Measurements from ENCODE around the gene OR8D4.

OR8D4 gene

GRCh38 chr11:123920943-123921342 lies 19.0 kb downstream of the OR8D4 start:
- no peaks in the 10 kb centered on the region for H3K79me2 ChIP-seq (ENCODE audit: control insufficient read depth, low read length)
- H3F3A ChIP-seq (ENCODE audit: control insufficient read depth, insufficient read depth) = no peaks in the 10 kb centered on the region
- H3K36me3 ChIP-seq (ENCODE audit: control insufficient read depth, low read length) = no peaks in the 10 kb centered on the region
- no peaks in the 10 kb centered on the region for H3K27me3 ChIP-seq (ENCODE audit: control insufficient read depth, low read length)
- no peaks in the 10 kb centered on the region for H3K9me3 ChIP-seq (ENCODE audit: control insufficient read depth, insufficient read depth, low read length)
- no peak overlapping the region for H3K4me3 ChIP-seq (ENCODE audit: low read length)
- H4K20me1 ChIP-seq (ENCODE audit: control insufficient read depth, insufficient read depth, low read depth, low read length) = no peaks in the 10 kb centered on the region
- H3K27ac ChIP-seq (ENCODE audit: low read depth, low read length) = no peak overlapping the region
- TF ChIP-seq EZH2phosphoT487 (IDR thresholded peaks at IDR 0.05; ENCODE audit: borderline replicate concordance, low read length) = no peak
- TF ChIP-seq, protein P1, sequence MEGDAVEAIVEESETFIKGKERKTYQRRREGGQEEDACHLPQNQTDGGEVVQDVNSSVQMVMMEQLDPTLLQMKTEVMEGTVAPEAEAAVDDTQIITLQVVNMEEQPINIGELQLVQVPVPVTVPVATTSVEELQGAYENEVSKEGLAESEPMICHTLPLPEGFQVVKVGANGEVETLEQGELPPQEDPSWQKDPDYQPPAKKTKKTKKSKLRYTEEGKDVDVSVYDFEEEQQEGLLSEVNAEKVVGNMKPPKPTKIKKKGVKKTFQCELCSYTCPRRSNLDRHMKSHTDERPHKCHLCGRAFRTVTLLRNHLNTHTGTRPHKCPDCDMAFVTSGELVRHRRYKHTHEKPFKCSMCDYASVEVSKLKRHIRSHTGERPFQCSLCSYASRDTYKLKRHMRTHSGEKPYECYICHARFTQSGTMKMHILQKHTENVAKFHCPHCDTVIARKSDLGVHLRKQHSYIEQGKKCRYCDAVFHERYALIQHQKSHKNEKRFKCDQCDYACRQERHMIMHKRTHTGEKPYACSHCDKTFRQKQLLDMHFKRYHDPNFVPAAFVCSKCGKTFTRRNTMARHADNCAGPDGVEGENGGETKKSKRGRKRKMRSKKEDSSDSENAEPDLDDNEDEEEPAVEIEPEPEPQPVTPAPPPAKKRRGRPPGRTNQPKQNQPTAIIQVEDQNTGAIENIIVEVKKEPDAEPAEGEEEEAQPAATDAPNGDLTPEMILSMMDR (IDR thresholded peaks at IDR 0.05; ENCODE audit: low read depth, low read length, poor library complexity, severe bottlenecking) = no peak
- no peaks in the 10 kb centered on the region for H3K9me2 ChIP-seq (replicated peaks; ENCODE audit: control insufficient read depth, low read length)
- no peak overlapping the region for H3K4me2 ChIP-seq (ENCODE audit: low read length)
- peaks cover 8% of the 10 kb centered on the region for H3K4me1 ChIP-seq (ENCODE audit: control insufficient read depth, low read length)

GRCh38 chr11:123924027-123924426 lies 22.1 kb downstream of the OR8D4 start:
- Histone ChIP-seq H3F3A (ENCODE audit: control insufficient read depth, insufficient read depth) (no peaks in the 10 kb centered on the region), H3K79me2 (ENCODE audit: control insufficient read depth, low read length) (no peaks in the 10 kb centered on the region), H3K9me2 (replicated peaks; ENCODE audit: control insufficient read depth, low read length) (no peaks in the 10 kb centered on the region), H3K36me3 (ENCODE audit: control insufficient read depth, low read length) (no peaks in the 10 kb centered on the region), H3K4me1 (ENCODE audit: control insufficient read depth, low read length) (peaks cover 8% of the 10 kb centered on the region), H3K27me3 (ENCODE audit: control insufficient read depth, low read length) (no peaks in the 10 kb centered on the region), H4K20me1 (ENCODE audit: control insufficient read depth, insufficient read depth, low read depth, low read length) (no peaks in the 10 kb centered on the region), H3K9me3 (ENCODE audit: control insufficient read depth, insufficient read depth, low read length) (no peaks in the 10 kb centered on the region), H3K27ac (ENCODE audit: low read depth, low read length) (no peak overlapping the region), H3K4me3 (ENCODE audit: low read length) (no peak overlapping the region), H3K4me2 (ENCODE audit: low read length) (no peak overlapping the region)
- no peak for TF ChIP-seq EZH2phosphoT487 (IDR thresholded peaks at IDR 0.05; ENCODE audit: borderline replicate concordance, low read length)
- TF ChIP-seq, protein P1 (IDR thresholded peaks at IDR 0.05; ENCODE audit: low read depth, low read length, poor library complexity, severe bottlenecking) = no peak

- H3K27ac ChIP-seq (ENCODE audit: low read depth, low read length) = no peak within 1 kb of the TSS
- H3K36me3 ChIP-seq (ENCODE audit: control insufficient read depth, low read length) = no peaks in the 10 kb centered on the region
- H3K27me3 ChIP-seq (ENCODE audit: control insufficient read depth, low read length) = no peaks in the 10 kb centered on the region
- no peaks in the 10 kb centered on the region for H3K4me1 ChIP-seq (ENCODE audit: control insufficient read depth, low read length)
- no peak within 1 kb of the TSS for H3K4me2 ChIP-seq (ENCODE audit: low read length)
- H3F3A ChIP-seq (ENCODE audit: control insufficient read depth, insufficient read depth) = no peaks in the 10 kb centered on the region
- no peaks in the 10 kb centered on the region for H3K9me2 ChIP-seq (replicated peaks; ENCODE audit: control insufficient read depth, low read length)
- TF ChIP-seq EZH2phosphoT487 (IDR thresholded peaks at IDR 0.05; ENCODE audit: borderline replicate concordance, low read length) = no peak
- TF ChIP-seq, protein P1 (IDR thresholded peaks at IDR 0.05; ENCODE audit: low read depth, low read length, poor library complexity, severe bottlenecking) = no peak
- no peaks in the 10 kb centered on the region for H4K20me1 ChIP-seq (ENCODE audit: control insufficient read depth, insufficient read depth, low read depth, low read length)
- H3K4me3 ChIP-seq (ENCODE audit: low read length) = no peak within 1 kb of the TSS
- no peaks in the 10 kb centered on the region for H3K9me3 ChIP-seq (ENCODE audit: control insufficient read depth, insufficient read depth, low read length)
- no peaks in the 10 kb centered on the region for H3K79me2 ChIP-seq (ENCODE audit: control insufficient read depth, low read length)
These were observed 37.4 kb downstream of the OR8D4 start, which contains the start of gene OR4D5 for GRCh38 chr11:123939317-123939716. TSS of gene OR4D5 (plus strand) at chr11:123939617. CDS start at chr11:123939617, 0 bp downstream.

All from DOHH2 (cell line).